Retinal pigment epithelial cell (primary cell): ENCODE data around the gene ODAPH.
"Not testable (repeated sequence)": the region's sequence is repeated elsewhere in the genome, so short reads cannot be mapped to it uniquely, and the experiment has no call there.

Source experiments
- DNase-seq: peaks from one replicate; pipeline ENCODE4 v3.0.0-alpha.2; 2010; ENCODE audit warnings: low read depth
- H3K4me3 ChIP-seq: 2 replicates; pipeline ENCODE4 v1.5.1; 2011; ENCODE audit warnings: mild to moderate bottlenecking, low read length, control low read depth, moderate library complexity
- TF ChIP-seq, protein P1 (sequence below): conservative IDR thresholded peaks from 2 replicates; pipeline ENCODE4 v1.5.1; 2011; ENCODE audit warnings: low read depth, low read length, control low read depth, inconsistent platforms

Gene ODAPH

GRCh38 chr4:75542824-75543223, 13.0 kb upstream of the ODAPH start:
- DNase-seq = no peak
- TF ChIP-seq, protein P1, sequence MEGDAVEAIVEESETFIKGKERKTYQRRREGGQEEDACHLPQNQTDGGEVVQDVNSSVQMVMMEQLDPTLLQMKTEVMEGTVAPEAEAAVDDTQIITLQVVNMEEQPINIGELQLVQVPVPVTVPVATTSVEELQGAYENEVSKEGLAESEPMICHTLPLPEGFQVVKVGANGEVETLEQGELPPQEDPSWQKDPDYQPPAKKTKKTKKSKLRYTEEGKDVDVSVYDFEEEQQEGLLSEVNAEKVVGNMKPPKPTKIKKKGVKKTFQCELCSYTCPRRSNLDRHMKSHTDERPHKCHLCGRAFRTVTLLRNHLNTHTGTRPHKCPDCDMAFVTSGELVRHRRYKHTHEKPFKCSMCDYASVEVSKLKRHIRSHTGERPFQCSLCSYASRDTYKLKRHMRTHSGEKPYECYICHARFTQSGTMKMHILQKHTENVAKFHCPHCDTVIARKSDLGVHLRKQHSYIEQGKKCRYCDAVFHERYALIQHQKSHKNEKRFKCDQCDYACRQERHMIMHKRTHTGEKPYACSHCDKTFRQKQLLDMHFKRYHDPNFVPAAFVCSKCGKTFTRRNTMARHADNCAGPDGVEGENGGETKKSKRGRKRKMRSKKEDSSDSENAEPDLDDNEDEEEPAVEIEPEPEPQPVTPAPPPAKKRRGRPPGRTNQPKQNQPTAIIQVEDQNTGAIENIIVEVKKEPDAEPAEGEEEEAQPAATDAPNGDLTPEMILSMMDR = no peak
- H3K4me3 ChIP-seq = no peak overlapping the region

DNA sequence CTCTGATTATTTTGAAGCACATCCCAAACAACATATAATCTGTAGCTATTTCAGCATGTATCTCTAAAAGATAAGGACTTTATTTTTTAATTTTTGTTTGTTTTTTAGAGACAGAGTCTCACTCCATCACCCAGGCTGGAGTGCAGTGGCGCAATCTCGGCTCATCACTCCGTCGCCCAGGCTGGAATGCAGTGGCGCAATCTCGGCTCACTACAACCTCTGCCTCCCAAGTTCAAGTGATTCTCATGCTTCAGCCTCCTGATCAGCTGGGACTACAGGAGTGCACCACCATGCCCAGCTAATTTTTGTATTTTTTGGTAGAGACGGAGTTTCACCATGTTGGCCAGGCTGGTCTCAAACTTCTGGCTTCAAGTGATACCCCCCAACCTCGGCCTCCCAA, 11.6 kb upstream of the ODAPH start:
- DNase-seq = not testable (repeated sequence)

GRCh38 chr4:75544870-75545269, 11.0 kb upstream of the ODAPH start:
- DNase-seq = no peak
- TF ChIP-seq, protein P1 = no peak
- H3K4me3 ChIP-seq = no peak overlapping the region

More for the DNA sequence above, 11.6 kb upstream of the ODAPH start:
- H3K4me3 ChIP-seq = not testable (repeated sequence)

DNA sequence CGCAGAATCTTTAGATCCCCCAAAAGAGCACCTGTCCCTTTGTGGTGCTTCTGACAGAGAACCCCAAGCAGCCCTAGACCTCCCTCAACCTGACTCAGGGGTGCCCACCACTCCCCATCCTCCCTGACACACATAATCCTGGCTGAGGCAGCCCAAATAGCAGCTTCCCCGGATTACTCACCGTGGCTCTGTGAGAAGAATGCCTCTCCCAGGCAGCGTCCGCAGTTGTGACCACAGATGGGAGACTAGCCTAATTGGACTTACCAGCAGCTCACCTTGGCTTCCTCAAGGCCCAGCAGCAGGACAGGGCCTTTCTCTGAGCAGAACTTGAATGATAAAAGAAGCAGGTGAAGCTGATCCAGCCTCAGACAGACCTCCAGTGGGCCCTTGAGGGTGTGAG, 10.3 kb upstream of the ODAPH start:
- no peak for DNase-seq
- TF ChIP-seq, protein P1 = no peak
- no peak overlapping the region for H3K4me3 ChIP-seq

GRCh38 chr4:75547647-75548387, 8.0 kb upstream of the ODAPH start:
- DNase-seq = no peak
- TF ChIP-seq, protein P1 = no peak
- H3K4me3 ChIP-seq = no peak overlapping the region

DNA sequence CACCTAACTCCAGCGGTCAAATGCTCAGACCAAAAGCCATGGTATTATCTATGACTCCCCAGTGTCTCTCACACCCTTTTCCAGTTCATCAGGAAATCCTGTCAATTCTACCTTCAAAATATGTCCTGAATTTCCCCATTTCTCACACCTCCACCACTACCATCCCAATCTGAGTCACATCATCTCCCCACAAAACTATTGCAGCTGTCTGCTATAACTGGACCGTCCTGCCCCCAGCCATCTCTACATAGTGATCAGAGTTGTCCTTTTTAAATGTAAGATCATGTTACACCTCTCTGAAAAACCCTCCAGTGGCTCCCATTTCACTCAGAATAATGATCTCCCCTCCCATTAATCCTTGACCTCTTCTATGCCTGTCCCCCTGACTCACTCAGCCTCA, 6.8 kb upstream of the ODAPH start:
- DNase-seq = no peak
- no peak overlapping the region for H3K4me3 ChIP-seq
- TF ChIP-seq, protein P1 = no peak

- TF ChIP-seq, protein P1 = no peak
- DNase-seq = no peak
- H3K4me3 ChIP-seq = no peak overlapping the region
These were observed 3.4 kb upstream of the ODAPH start for GRCh38 chr4:75552452-75552851.

GRCh38 chr4:75557696-75558095, 1.8 kb downstream of the ODAPH start:
- TF ChIP-seq, protein P1 = no peak
- no peak overlapping the region for H3K4me3 ChIP-seq
- no peak for DNase-seq
